Adipocyte (in vitro differentiated cells): ENCODE data around the gene EML2.

Source experiments
- DNase-seq: peaks from one replicate; pipeline ENCODE4 v3.0.0-alpha.2; 2015; ENCODE audit warnings: low read depth
- H3K27me3 ChIP-seq: replicated peaks from 2 replicates; pipeline ENCODE4 v1.7.0; 2013; ENCODE audit warnings: mild to moderate bottlenecking, low read length, moderate library complexity; ENCODE audit not compliant: control insufficient read depth, insufficient read depth
- H3K36me3 ChIP-seq: 2 replicates; pipeline ENCODE4 v1.7.0; 2013; ENCODE audit warnings: low read length, mild to moderate bottlenecking, moderate library complexity; ENCODE audit not compliant: control insufficient read depth, insufficient read depth, severe bottlenecking
- H3K4me1 ChIP-seq: 2 replicates; pipeline ENCODE4 v1.7.0; 2013; ENCODE audit warnings: mild to moderate bottlenecking, low read length, moderate library complexity; ENCODE audit not compliant: control insufficient read depth, insufficient read depth
- H3K4me3 ChIP-seq: 2 replicates; pipeline ENCODE4 v1.7.0; 2013; ENCODE audit warnings: mild to moderate bottlenecking, low read length, moderate library complexity
- H3K9ac ChIP-seq: 2 replicates; pipeline ENCODE4 v1.7.0; 2013; ENCODE audit warnings: mild to moderate bottlenecking, low read length, moderate library complexity
- H3K9me3 ChIP-seq: 2 replicates; pipeline ENCODE4 v1.7.0; 2013; ENCODE audit warnings: mild to moderate bottlenecking, low read length, moderate library complexity; ENCODE audit not compliant: control insufficient read depth

EML2 gene

DNA sequence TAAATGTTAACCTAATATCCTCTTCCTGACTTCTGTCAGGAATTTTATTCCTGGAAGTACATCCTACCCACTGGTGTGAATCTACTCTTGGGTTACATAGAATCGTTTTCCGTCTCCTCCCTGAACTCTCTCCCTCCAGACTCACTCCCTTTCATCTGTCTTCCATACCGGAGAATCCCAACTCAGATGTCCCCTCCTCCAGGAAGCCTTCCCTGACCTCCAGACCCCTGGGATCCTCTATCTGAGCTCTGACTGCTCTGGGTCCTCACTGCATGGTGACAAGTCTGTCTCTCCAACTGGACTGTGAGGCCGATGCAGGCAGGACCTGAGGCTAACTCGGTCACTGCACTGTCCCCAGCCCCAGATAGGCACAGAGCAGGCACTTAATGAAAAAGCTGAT lies 79.2 kb downstream of the EML2 start:
- no peaks in the 10 kb centered on the region for H3K27me3 ChIP-seq
- peaks cover 3% of the 10 kb centered on the region for H3K36me3 ChIP-seq
- H3K4me1 ChIP-seq, result peaks cover 7% of the 10 kb centered on the region
- no peak overlapping the region for H3K9ac ChIP-seq
- no peak for DNase-seq
- no peaks in the 10 kb centered on the region for H3K9me3 ChIP-seq
- H3K4me3 ChIP-seq, result no peak overlapping the region
